Activated T-cell treated with anti-CD3 and anti-CD28 coated beads for 48 hours (primary cell): ENCODE results near the gene CNNM1.

ENCODE experiments used
- DNase-seq: peaks from one replicate; pipeline ENCODE4 v3.0.0-alpha.2; 2020; ENCODE audit warnings: low read depth

CNNM1 gene

GRCh38 chr10:99329304-99329553 is at the start of gene CNNM1:
Gene CNNM1 (plus strand): TSS chr10:99329356. CDS start chr10:99329388, 32 bp downstream.
- peak; percentile 43 for DNase-seq

- DNase-seq: no peak
Observed at GRCh38 chr10:99279626-99280111, 49.5 kb upstream of the CNNM1 start.

- DNase-seq: no peak
Observed at GRCh38 chr10:99280472-99280871, 48.7 kb upstream of the CNNM1 start.

- no peak for DNase-seq
Observed at GRCh38 chr10:99285881-99286280, 43.3 kb upstream of the CNNM1 start.

- no peak for DNase-seq
Observed at GRCh38 chr10:99290306-99290705, 38.9 kb upstream of the CNNM1 start.

GRCh38 chr10:99292159-99292558 is 37.0 kb upstream of the CNNM1 start:
- no peak for DNase-seq

- no peak for DNase-seq
Observed at GRCh38 chr10:99296605-99297004, 32.6 kb upstream of the CNNM1 start.

GRCh38 chr10:99297033-99297432 is 32.1 kb upstream of the CNNM1 start:
- DNase-seq: no peak

- no peak for DNase-seq
Observed at GRCh38 chr10:99303899-99304861, 25.0 kb upstream of the CNNM1 start.

GRCh38 chr10:99304862-99305229 is 24.3 kb upstream of the CNNM1 start:
- DNase-seq: no peak

GRCh38 chr10:99312501-99312900 is 16.7 kb upstream of the CNNM1 start:
- no peak for DNase-seq

- DNase-seq: no peak
Observed at GRCh38 chr10:99315853-99316252, 13.3 kb upstream of the CNNM1 start.

- DNase-seq: no peak
Observed at GRCh38 chr10:99316374-99316773, 12.8 kb upstream of the CNNM1 start.

- DNase-seq: no peak
Observed at GRCh38 chr10:99318048-99318447, 11.1 kb upstream of the CNNM1 start.

GRCh38 chr10:99318475-99318874 is 10.7 kb upstream of the CNNM1 start:
- DNase-seq: no peak

- DNase-seq: no peak
Observed at GRCh38 chr10:99325281-99325680, 3.9 kb upstream of the CNNM1 start.

- DNase-seq: no peak
Observed at GRCh38 chr10:99326871-99327270, 2.3 kb upstream of the CNNM1 start.

- DNase-seq: no peak
Observed at GRCh38 chr10:99328579-99329303, 415 bp upstream of the CNNM1 start.

GRCh38 chr10:99329554-99330346 is 594 bp downstream of the CNNM1 start:
- DNase-seq: peak; percentile 8

GRCh38 chr10:99330347-99330924 is 1.3 kb downstream of the CNNM1 start:
- no peak for DNase-seq

GRCh38 chr10:99331207-99331803 is 2.1 kb downstream of the CNNM1 start:
- DNase-seq: no peak
